GM12891 (cell line): Measurements from ENCODE around the gene SORCS2.

Source experiments
- POLR2A ChIP-seq: IDR thresholded peaks from 2 replicates; pipeline ENCODE4 v1.6.1; 2011; ENCODE audit warnings: low read depth, low read length, control low read depth
- POLR2AphosphoS5 ChIP-seq: IDR thresholded peaks from 2 replicates; pipeline ENCODE4 v1.6.1; 2011; ENCODE audit warnings: low read depth, low read length, control low read depth

DNA sequence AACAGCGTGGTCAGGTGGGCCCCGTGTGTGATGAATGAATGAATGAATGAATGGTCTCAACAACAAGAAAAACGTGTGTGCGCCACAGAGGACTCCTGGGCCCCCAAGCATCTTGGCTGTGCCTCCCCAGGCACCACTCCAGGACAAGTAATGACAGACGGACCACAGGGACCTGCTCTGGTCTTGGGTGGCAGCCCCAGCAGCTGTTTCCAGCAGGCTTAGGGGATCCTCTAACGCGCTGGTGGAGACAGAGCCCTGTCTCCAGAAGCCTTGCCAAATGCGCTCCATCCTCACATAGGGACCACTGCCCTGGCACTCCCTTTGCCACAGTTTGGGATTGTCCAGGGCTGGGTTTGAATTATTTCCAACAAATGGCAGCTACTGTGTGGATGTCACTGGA, 203.3 kb downstream of the SORCS2 start:
- TF ChIP-seq POLR2A (no peak), POLR2AphosphoS5 (no peak)
